Measurements from ENCODE around the gene UNC50. TPM values are rescaled to one million over a fixed set of nuclear protein-coding genes. Genes with fewer than 3 reads are reported as not detected.
"Not testable (repeated sequence)": the region's sequence is repeated elsewhere in the genome, so short reads cannot be mapped to it uniquely, and the experiment has no call there.

The UNC50 gene
- total RNA-seq, 2 donors from 2014 or later: 35.2 to 40.6 TPM

GRCh38 chr2:98647636-98648035, 39.2 kb downstream of the UNC50 start:
- ATAC-seq (replicated peaks in 1 of 2): no peak
- no peak for DNase-seq
- no peak overlapping the region for H3K4me3 Mint-ChIP-seq
- H3K4me1 Mint-ChIP-seq (ENCODE audit: low read depth): peaks cover 46% of the 10 kb centered on the region
- H3K9me3 Mint-ChIP-seq: peaks cover 0 to 5% of the 10 kb centered on the region in 2 donors
- peaks cover 13 to 40% of the 10 kb centered on the region in 2 donors for H3K36me3 Mint-ChIP-seq (ENCODE audit: insufficient read depth in 2 of 2)
- H3K27ac Mint-ChIP-seq: no peak overlapping the region
- H3K27me3 Mint-ChIP-seq (ENCODE audit: low read depth): no peaks in the 10 kb centered on the region

GRCh38 chr2:98648451-98648850, 40.1 kb downstream of the UNC50 start:
- H3K27ac Mint-ChIP-seq: no peak overlapping the region

GRCh38 chr2:98649135-98649991, 41.0 kb downstream of the UNC50 start:
- Mint-ChIP-seq H3K36me3 (ENCODE audit: insufficient read depth in 2 of 2) (peaks cover 16 to 47% of the 10 kb centered on the region in 2 donors), H3K4me1 (ENCODE audit: low read depth) (peaks cover 57% of the 10 kb centered on the region), H3K27me3 (ENCODE audit: low read depth) (no peaks in the 10 kb centered on the region), H3K4me3 (peak overlapping the region; percentile 9 to 81), H3K9me3 (peaks cover 0 to 5% of the 10 kb centered on the region in 2 donors), H3K27ac (peak overlapping the region; percentile 94)
- DNase-seq (peak; percentile 77 to 83), ATAC-seq (replicated peaks in 1 of 2) (peak; percentile 95 to 97)

More at GRCh38 chr2:98648451-98648850, 40.1 kb downstream of the UNC50 start:
- H3K27me3 Mint-ChIP-seq (ENCODE audit: low read depth): no peaks in the 10 kb centered on the region
- H3K4me3 Mint-ChIP-seq: no peak overlapping the region
- no peak for ATAC-seq (replicated peaks in 1 of 2)
- H3K36me3 Mint-ChIP-seq (ENCODE audit: insufficient read depth in 2 of 2): peaks cover 14 to 47% of the 10 kb centered on the region in 2 donors
- DNase-seq: no peak
- peaks cover 54% of the 10 kb centered on the region for H3K4me1 Mint-ChIP-seq (ENCODE audit: low read depth)
- peaks cover 0 to 5% of the 10 kb centered on the region in 2 donors for H3K9me3 Mint-ChIP-seq

GRCh38 chr2:98649992-98650375, 41.6 kb downstream of the UNC50 start:
- peak overlapping the region; percentile 9 to 81 for H3K4me3 Mint-ChIP-seq
- H3K27ac Mint-ChIP-seq: peak overlapping the region; percentile 94
- no peak for ATAC-seq (replicated peaks in 1 of 2)
- DNase-seq: no peak
- H3K27me3 Mint-ChIP-seq (ENCODE audit: low read depth): no peaks in the 10 kb centered on the region
- peaks cover 16 to 51% of the 10 kb centered on the region in 2 donors for H3K36me3 Mint-ChIP-seq (ENCODE audit: insufficient read depth in 2 of 2)
- H3K9me3 Mint-ChIP-seq: peaks cover 0 to 5% of the 10 kb centered on the region in 2 donors
- peaks cover 63% of the 10 kb centered on the region for H3K4me1 Mint-ChIP-seq (ENCODE audit: low read depth)

- Mint-ChIP-seq H3K4me3 (peak overlapping the region; percentile 50 to 81), H3K9me3 (peaks cover 0 to 5% of the 10 kb centered on the region in 2 donors), H3K27me3 (ENCODE audit: low read depth) (no peaks in the 10 kb centered on the region), H3K4me1 (ENCODE audit: low read depth) (peaks cover 71% of the 10 kb centered on the region), H3K27ac (peak overlapping the region; percentile 94), H3K36me3 (ENCODE audit: insufficient read depth in 2 of 2) (peaks cover 16 to 47% of the 10 kb centered on the region in 2 donors)
- ATAC-seq (replicated peaks in 1 of 2) (no peak), DNase-seq (no peak)
Measured at GRCh38 chr2:98650998-98651397, 42.6 kb downstream of the UNC50 start.

- peaks cover 3 to 4% of the 10 kb centered on the region in 2 donors for H3K9me3 Mint-ChIP-seq
- peak overlapping the region; percentile 51 to 81 for H3K4me3 Mint-ChIP-seq
- no peaks in the 10 kb centered on the region for H3K27me3 Mint-ChIP-seq (ENCODE audit: low read depth)
- peak; percentile 36 for DNase-seq
- peak overlapping the region; percentile 94 for H3K27ac Mint-ChIP-seq
- peaks cover 15 to 44% of the 10 kb centered on the region in 2 donors for H3K36me3 Mint-ChIP-seq (ENCODE audit: insufficient read depth in 2 of 2)
- peaks cover 95% of the 10 kb centered on the region for H3K4me1 Mint-ChIP-seq (ENCODE audit: low read depth)
- peak; percentile 65 to 66 for ATAC-seq (replicated peaks in 1 of 2)
Measured at GRCh38 chr2:98654699-98655495, 46.5 kb downstream of the UNC50 start.

- Mint-ChIP-seq H3K36me3 (ENCODE audit: insufficient read depth in 2 of 2) (peaks cover 22 to 43% of the 10 kb centered on the region in 2 donors), H3K4me1 (ENCODE audit: low read depth) (peaks cover 95% of the 10 kb centered on the region), H3K27me3 (ENCODE audit: low read depth) (no peaks in the 10 kb centered on the region), H3K4me3 (peak overlapping the region; percentile 65 to 90), H3K27ac (peak overlapping the region; percentile 98), H3K9me3 (peaks cover 6 to 12% of the 10 kb centered on the region in 2 donors)
- peak; percentile 75 to 85 for ATAC-seq (replicated peaks in 1 of 2)
- peak; percentile 37 for DNase-seq
Measured at GRCh38 chr2:98656800-98657199, 48.4 kb downstream of the UNC50 start.

GRCh38 chr2:98658816-98659490, 50.6 kb downstream of the UNC50 start:
- ATAC-seq (replicated peaks in 1 of 2): peak; percentile 42 to 53
- DNase-seq: peak; percentile 8 to 38
- Mint-ChIP-seq H3K27ac (peak overlapping the region; percentile 99), H3K4me1 (ENCODE audit: low read depth) (peaks cover 91% of the 10 kb centered on the region), H3K4me3 (peak overlapping the region; percentile 72 to 86), H3K36me3 (ENCODE audit: insufficient read depth in 2 of 2) (peaks cover 19 to 36% of the 10 kb centered on the region in 2 donors), H3K27me3 (ENCODE audit: low read depth) (no peaks in the 10 kb centered on the region), H3K9me3 (peaks cover 9 to 12% of the 10 kb centered on the region in 2 donors)

- Mint-ChIP-seq H3K4me3 (peak overlapping the region; percentile 72 to 86), H3K36me3 (ENCODE audit: insufficient read depth in 2 of 2) (peaks cover 21 to 34% of the 10 kb centered on the region in 2 donors), H3K27ac (peak overlapping the region; percentile 99), H3K4me1 (ENCODE audit: low read depth) (peaks cover 89% of the 10 kb centered on the region), H3K9me3 (peaks cover 9 to 12% of the 10 kb centered on the region in 2 donors)
- DNase-seq (peak in 1 of 2 donors; percentile 14), ATAC-seq (replicated peaks in 1 of 2) (peak; percentile 19 to 30)
- not testable (repeated sequence) for H3K27me3 Mint-ChIP-seq (ENCODE audit: low read depth)
Measured at GRCh38 chr2:98659491-98659840, 51.1 kb downstream of the UNC50 start.

GRCh38 chr2:98663511-98664090, 55.2 kb downstream of the UNC50 start:
- H3K4me1 Mint-ChIP-seq (ENCODE audit: low read depth): peaks cover 80% of the 10 kb centered on the region
- peaks cover 23 to 25% of the 10 kb centered on the region in 2 donors for H3K9me3 Mint-ChIP-seq
- peak overlapping the region; percentile 75 to 91 for H3K4me3 Mint-ChIP-seq
- ATAC-seq (replicated peaks in 1 of 2): peak; percentile 69 to 70
- H3K27me3 Mint-ChIP-seq (ENCODE audit: low read depth): no peaks in the 10 kb centered on the region
- peaks cover 41 to 61% of the 10 kb centered on the region in 2 donors for H3K36me3 Mint-ChIP-seq (ENCODE audit: insufficient read depth in 2 of 2)
- H3K27ac Mint-ChIP-seq: peak overlapping the region; percentile 98
- DNase-seq: peak in 1 of 2 donors; percentile 39

GRCh38 chr2:98664323-98664722, 55.9 kb downstream of the UNC50 start:
- H3K4me1 Mint-ChIP-seq (ENCODE audit: low read depth): peaks cover 73% of the 10 kb centered on the region
- H3K27ac Mint-ChIP-seq: peak overlapping the region; percentile 35
- H3K27me3 Mint-ChIP-seq (ENCODE audit: low read depth): no peaks in the 10 kb centered on the region
- peaks cover 25 to 26% of the 10 kb centered on the region in 2 donors for H3K9me3 Mint-ChIP-seq
- H3K36me3 Mint-ChIP-seq (ENCODE audit: insufficient read depth in 2 of 2): peaks cover 44 to 64% of the 10 kb centered on the region in 2 donors
- DNase-seq: peak; percentile 61 to 70
- peak; percentile 83 to 89 for ATAC-seq (replicated peaks in 1 of 2)
- H3K4me3 Mint-ChIP-seq: peak overlapping the region; percentile 37 to 52

- H3K4me3 Mint-ChIP-seq: peak overlapping the region in 1 of 2 donors; percentile 1
- peaks cover 68% of the 10 kb centered on the region for H3K4me1 Mint-ChIP-seq (ENCODE audit: low read depth)
- ATAC-seq (replicated peaks in 1 of 2) (no peak), DNase-seq (no peak)
- H3K36me3 Mint-ChIP-seq (ENCODE audit: insufficient read depth in 2 of 2): peaks cover 38 to 56% of the 10 kb centered on the region in 2 donors
- H3K9me3 Mint-ChIP-seq: peaks cover 19 to 23% of the 10 kb centered on the region in 2 donors
- H3K27ac Mint-ChIP-seq: peak overlapping the region; percentile 35
- H3K27me3 Mint-ChIP-seq (ENCODE audit: low read depth): no peaks in the 10 kb centered on the region
Measured at GRCh38 chr2:98665677-98666076, 57.3 kb downstream of the UNC50 start.

Measured in activated T-cell treated with anti-CD3 and anti-CD28 coated beads, Interleukin-2, amount 50 U/mL, for 72 hours (primary cell).